GM18508 (cell line): ENCODE data around the gene ZNF410.

ENCODE experiments used
- ATAC-seq: cut with Tn5 transposase; IDR thresholded peaks from one replicate; pipeline ENCODE4 v1.9.1; 2021; ENCODE audit warnings: moderate number of reproducible peaks; ENCODE audit not compliant: insufficient read depth, unreplicated experiment

Gene ZNF410

GRCh38 chr14:73945159-73945670 lies 58.6 kb downstream of the ZNF410 start:
- ATAC-seq = no peak

GRCh38 chr14:73949752-73950734 lies 63.4 kb downstream of the ZNF410 start, which contains the start of the genes COQ6 and FAM161B:
Gene COQ6, plus strand, starts transcription at chr14:73950302. Its CDS starts 31 bp downstream, at chr14:73950333.
Gene FAM161B, minus strand, starts transcription at chr14:73950094. Its CDS starts 68 bp downstream, at chr14:73950026.
- peak; percentile 47 for ATAC-seq

- ATAC-seq = no peak
Observed at GRCh38 chr14:73953731-73954130, 67.1 kb downstream of the ZNF410 start.

DNA sequence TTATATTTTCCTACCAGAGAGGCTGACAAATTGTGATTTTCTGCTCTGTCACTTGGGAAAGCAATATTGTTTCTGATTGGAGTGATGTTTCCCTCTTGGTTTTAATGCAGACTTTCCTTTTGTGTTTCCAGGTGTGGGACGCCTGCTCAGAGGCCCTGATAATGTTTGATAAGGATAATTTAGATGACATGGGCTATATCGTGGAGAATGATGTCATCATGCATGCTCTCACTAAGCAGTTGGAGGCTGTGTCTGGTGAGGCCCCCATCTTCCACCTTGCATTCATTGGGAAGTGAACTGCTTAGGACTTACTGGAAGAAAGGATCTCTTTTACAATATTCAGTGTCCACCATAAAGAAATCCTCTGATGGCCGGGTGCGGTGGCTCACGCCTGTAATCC lies 69.0 kb downstream of the ZNF410 start:
- ATAC-seq = no peak

DNA sequence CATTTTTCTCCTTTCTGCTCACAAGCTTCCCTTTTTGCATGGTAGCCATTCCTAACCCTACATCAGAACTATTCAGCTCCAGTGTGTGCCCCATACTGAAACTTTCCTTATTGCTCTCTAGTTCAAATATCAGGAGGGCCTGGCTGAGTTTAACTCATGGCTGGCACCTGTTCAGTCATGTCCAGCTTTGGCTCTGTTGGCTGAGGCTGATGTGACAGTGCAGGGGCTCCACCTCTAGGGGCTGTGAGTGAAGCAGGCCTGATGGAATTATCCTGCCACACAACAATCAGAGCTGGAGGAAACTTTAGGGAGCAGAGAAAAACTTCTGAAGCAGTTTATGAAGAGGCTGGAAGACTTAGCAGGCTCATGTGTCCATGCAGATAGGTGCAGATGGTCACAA lies 71.9 kb downstream of the ZNF410 start:
- no peak for ATAC-seq

- no peak for ATAC-seq
Observed at GRCh38 chr14:73961192-73961591, 74.5 kb downstream of the ZNF410 start.

GRCh38 chr14:73965216-73965615 lies 78.6 kb downstream of the ZNF410 start:
- no peak for ATAC-seq

- no peak for ATAC-seq
Observed at GRCh38 chr14:73968885-73969284, 82.2 kb downstream of the ZNF410 start.

DNA sequence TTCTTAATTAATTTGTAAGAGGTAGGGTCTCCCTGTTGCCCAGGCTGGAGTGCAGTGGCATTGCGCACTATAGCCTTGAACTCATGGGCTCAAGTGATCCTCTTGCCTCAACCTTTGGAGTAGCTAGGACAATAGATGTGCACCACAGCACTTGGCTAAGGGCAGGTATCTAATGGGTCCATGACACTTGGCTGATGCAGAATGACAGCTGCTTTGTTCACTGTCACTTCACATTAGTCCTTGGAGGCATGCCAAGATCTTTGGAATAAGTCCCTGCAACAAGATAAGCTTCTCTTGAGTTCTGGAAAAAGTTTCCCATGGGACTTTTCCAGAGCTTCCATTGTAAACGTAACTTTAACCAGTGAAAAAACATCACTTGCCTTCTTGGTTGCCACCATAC lies 86.8 kb downstream of the ZNF410 start:
- ATAC-seq = no peak

DNA sequence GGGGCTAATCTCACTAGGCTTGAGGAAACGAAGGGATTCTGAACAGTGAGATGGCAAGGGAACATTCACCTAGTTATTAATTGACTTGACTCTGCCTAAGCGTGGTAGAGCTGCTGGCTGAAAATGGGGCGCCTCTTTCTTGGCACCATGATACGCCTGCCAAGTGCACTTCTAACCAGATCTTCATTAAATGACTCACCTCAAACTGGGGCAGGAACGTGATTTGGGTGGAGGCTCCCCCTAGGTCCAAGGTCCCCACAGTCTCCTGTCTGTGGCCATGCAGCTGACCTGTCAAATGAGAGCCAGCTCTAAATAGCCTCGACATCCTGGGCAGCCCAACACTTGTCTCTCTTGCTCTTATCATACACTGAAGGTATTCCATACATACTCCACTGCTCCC lies 89.5 kb downstream of the ZNF410 start:
- ATAC-seq = no peak

- ATAC-seq = no peak
Observed at GRCh38 chr14:73977896-73978295, 91.2 kb downstream of the ZNF410 start.
